AML-193 (cell line): Measurements from ENCODE around the gene SLC2A4RG.

ENCODE experiments used
- DNase-seq, 2 experiments: peaks; one replicate each; lab custom pipeline; 2025; lab: John Stamatoyannopoulos, UW

The SLC2A4RG gene

DNA sequence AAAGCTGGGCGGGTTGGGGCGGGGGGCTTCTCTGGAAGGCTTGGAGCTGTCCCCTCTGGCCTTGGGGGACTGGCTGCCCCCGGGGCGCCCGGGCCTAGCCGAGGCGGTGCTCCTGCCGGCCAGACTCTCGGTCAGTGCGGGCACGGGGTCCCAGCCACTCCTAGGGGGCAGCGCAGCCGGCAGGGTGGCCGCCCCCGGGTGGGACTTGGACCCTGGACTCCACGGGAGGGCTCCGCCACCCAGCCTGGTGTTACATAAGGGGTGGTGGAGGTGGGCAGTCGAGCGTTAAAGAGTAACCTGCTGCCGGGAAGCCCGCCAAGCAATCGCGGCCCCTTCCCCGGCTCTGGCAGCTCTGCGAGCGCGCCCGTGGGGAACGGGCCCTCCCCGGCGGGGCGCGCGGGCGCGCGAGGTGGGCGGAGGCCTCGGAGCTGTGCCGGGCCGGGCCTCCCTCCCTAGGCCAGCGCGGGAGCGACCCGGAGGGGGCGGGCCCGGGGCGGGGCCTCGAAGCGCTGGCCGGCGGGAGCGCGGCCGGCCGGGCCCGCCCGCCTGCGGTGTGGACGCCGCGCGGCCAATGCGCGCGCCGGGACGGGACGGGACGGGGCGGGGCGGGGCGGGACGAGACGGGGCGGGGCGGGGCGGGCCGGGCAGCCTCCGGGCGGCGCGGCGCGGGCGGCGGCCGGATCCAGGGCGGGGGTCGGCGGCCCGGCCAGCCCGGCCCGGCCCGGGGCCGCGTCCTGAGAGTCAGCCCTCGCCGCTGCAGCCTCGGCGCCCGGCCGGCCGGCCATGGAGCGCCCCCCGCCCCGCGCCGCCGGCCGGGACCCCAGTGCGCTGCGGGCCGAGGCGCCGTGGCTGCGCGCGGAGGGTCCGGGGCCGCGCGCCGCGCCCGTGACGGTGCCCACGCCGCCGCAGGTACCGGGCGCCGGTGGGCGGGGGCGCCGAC, at the start of gene SLC2A4RG:
TSS of gene SLC2A4RG (plus strand) at position 647 of the 940 bp plus-strand sequence. CDS start at position 784, 137 bp downstream.
- peak; percentile 38 to 49 for DNase-seq

DNA sequence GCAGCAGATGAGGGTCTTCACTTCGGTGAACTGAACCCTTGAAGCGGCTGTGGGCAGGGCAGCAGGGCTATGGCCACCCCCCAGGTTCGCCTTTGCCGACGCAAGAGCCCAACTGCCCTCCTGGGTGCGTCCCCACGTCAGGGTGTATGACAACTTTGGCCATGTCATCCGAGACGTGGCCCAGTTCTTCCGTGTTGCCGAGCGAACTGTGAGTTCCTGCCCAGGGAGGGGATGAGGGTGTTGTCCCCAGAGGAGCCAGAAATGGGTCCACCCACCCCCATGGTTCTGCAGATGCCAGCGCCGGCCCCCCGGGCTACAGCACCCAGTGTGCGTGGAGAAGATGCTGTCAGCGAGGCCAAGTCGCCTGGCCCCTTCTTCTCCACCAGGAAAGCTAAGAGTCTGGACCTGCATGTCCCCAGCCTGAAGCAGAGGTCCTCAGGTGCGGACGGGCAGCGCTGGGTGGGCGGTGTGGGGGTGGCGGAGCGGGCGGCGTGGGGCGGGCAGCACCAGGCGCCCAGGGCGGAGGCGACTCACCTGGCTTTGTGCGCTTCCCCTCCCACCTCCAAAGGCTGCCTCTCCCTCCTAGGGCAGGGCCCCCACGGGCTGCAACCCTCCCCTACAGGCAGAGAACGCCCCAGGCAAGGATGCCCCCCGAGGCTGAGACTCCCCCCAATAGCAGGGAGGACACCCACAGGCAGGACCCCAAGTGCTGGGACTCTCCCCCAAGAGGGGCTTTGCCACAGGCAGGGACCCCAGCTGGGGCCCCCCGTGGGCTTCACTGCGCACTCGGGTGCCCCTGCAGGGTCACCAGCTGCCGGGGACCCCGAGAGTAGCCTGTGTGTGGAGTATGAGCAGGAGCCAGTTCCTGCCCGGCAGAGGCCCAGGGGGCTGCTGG, 49.3 kb upstream of the SLC2A4RG start:
- DNase-seq: no peak

- no peak for DNase-seq
These were observed 48.5 kb upstream of the SLC2A4RG start for GRCh38 chr20:63690898-63691710.

- DNase-seq: no peak
These were observed 47.7 kb upstream of the SLC2A4RG start for GRCh38 chr20:63691711-63692435.

DNA sequence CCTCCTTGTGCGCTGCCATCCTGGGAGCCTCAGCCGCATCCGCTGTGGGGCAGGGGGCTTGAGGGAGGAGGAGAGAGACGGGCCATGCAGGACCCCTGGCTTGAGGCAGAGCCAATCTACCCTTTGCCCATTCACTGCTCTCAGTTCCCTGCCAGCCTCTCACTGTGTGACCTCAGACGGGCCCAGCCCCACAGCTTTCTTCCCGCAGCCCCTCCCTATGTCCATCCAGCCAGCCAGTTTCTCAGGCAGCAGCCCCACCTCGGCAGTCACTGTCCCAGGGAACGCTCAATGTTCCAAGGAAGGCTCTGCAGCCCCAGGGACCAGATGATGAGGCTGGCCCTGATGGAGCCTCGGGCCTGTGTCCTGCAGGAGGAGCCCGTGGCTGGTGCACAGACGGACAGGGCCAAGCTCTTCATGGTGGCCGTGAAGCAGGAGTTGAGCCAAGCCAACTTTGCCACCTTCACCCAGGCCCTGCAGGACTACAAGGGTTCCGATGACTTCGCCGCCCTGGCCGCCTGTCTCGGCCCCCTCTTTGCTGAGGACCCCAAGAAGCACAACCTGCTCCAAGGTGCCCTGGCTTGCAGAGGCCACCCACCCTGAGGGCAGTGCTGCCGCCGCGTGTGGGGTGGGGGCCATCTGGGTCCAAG, 47.0 kb upstream of the SLC2A4RG start:
- DNase-seq: no peak

- DNase-seq: no peak
These were observed 46.4 kb upstream of the SLC2A4RG start for GRCh38 chr20:63693083-63693732.

DNA sequence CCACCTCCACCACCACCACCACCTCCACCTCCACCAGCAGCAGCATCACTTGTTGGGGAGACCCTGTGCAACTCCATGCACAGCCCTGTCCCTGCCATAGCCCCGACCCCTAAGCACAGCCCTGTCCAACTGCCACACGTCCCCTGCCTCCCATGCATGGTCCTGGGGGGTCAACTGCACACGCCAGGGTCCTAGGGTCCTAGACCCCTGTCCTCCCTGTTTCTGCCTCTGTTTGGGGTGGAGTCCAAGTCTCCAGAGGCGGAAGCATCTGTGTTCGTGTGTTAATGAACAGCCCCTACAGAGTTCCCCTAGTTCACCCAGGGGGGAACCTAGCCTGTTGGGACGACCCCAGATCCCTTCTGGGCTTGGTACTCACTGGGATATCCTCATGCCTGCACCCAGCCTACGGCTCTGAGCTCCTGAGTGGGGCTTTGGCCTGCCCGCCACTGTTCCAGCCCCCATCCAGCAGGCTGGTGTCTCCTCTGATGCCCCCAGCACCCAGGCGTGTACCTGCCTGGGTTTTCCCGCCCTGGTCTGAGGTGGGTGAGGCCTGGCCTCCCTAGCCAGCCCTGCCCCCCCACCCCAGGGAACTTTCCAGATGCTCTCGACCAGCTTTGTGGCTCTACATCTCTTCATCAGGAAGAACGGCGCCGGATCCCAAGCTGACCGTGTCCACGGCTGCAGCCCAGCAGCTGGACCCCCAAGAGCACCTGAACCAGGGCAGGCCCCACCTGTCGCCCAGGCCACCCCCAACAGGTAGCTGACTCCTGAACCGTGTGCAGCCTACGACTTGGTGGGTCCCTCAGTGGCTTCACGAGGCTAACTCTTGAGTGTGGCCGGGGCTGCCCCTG, 45.6 kb upstream of the SLC2A4RG start:
- DNase-seq: no peak

DNA sequence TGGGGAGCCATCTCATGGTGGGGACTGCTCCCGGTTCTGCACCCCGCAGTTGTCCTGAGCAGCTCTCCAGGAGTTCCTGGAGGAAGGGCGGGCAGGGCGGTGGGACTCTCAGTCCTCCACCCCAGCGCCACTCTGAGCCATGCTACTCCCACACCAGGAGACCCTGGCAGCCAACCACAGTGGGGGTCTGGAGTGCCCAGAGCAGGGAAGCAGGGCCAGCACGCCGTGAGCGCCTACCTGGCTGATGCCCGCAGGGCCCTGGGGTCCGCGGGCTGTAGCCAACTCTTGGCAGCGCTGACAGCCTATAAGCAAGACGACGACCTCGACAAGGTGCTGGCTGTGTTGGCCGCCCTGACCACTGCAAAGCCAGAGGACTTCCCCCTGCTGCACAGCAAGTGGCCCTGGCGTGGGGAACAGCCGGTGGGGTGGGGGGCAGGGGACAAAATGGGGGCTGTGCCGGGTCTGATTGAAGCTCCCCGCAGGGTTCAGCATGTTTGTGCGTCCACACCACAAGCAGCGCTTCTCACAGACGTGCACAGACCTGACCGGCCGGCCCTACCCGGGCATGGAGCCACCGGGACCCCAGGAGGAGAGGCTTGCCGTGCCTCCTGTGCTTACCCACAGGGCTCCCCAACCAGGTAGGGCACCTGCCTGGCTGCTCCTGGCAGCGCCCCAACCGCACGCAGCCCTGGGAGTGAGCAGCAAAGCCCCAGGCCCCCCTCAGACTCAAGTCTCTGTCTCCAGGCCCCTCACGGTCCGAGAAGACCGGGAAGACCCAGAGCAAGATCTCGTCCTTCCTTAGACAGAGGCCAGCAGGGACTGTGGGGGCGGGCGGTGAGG, 44.8 kb upstream of the SLC2A4RG start:
- DNase-seq: no peak

- DNase-seq: no peak
These were observed 43.9 kb upstream of the SLC2A4RG start for GRCh38 chr20:63695424-63696305.

GRCh38 chr20:63696306-63696627, 43.3 kb upstream of the SLC2A4RG start:
- no peak for DNase-seq

- DNase-seq: no peak
These were observed 42.8 kb upstream of the SLC2A4RG start, which contains the start of gene TNFRSF6B for GRCh38 chr20:63696628-63697356. Gene TNFRSF6B (plus strand): TSS chr20:63696652. CDS start chr20:63696768, 116 bp downstream.

- DNase-seq: no peak
These were observed 42.2 kb upstream of the SLC2A4RG start for GRCh38 chr20:63697357-63697867.

DNA sequence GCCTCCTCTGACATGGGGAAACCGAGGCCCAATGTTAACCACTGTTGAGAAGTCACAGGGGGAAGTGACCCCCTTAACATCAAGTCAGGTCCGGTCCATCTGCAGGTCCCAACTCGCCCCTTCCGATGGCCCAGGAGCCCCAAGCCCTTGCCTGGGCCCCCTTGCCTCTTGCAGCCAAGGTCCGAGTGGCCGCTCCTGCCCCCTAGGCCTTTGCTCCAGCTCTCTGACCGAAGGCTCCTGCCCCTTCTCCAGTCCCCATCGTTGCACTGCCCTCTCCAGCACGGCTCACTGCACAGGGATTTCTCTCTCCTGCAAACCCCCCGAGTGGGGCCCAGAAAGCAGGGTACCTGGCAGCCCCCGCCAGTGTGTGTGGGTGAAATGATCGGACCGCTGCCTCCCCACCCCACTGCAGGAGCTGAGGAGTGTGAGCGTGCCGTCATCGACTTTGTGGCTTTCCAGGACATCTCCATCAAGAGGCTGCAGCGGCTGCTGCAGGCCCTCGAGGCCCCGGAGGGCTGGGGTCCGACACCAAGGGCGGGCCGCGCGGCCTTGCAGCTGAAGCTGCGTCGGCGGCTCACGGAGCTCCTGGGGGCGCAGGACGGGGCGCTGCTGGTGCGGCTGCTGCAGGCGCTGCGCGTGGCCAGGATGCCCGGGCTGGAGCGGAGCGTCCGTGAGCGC, 41.6 kb upstream of the SLC2A4RG start:
- no peak for DNase-seq

DNA sequence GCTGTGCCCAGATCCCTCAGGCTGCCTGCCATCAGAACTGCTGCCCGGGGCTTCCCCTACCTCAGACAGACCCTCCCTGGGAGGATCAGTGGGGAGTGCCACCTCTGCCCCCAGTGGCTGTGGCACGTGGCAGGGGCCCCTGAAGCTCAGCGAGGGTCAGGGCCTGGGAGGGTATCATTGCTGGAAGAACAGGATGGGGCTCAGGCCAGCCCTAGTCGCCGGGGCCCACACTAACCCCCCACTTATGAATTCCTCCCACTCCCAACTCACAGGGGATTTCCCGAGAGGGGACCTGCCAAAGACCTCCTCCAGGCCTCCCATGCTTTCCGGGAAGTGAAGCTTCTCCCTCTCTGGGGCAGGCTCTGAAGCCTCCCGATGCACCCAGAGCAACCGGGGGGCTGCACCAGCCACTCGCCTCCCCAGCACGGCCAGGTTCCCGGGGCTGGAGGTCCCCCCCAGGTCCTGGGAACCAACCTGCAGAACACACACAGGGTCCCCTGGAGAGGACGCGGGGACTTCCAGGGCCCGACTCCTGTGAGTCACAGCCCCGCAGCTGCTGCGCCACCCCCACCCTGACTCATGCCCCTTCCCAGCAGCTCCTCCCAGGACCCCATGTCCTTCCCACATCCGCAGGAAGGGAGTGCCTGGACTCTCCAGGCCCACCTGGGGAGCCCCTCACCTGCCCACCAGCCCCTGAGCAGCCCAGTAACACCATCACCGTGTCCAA, 40.7 kb upstream of the SLC2A4RG start:
- no peak for DNase-seq
